ENCODE data around the gene MEN1.

DNA sequence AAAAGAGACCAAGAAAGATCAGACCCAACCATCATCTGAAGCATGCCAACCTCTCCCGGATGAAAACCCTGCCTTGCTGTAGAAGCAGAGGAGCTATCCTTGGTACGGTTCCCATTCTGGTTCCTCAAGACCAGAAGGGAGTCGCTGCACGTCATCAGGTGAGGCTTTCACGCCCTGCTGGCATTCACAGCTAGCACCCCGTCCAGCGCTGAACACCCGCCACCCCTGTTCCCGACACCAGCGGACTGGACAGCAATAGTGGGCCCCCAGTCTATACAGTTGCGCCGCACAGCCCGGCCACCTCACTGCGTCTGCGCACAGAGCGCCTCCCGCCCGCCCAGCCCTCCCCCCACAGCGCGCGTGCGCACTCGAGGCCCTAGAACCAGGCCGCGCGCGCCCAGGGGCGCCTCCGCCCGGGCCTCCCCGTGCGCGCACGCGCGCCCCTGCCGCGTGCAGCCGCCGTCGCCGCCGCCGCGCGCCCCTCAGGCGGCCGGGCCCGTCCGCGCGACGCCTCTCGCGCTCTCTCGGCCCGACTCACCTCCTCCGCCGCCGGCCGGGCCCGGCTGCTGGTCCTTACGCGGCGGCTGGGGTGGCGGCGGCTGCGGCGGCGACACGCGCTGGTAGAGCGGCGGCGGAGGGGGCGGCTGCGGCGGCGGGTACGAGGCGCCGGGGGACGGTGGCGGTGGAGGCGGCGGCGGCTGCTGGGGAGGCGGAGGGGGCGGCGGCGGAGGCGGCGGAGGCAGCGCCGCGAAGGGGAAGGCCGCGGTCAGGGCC is 32.7 kb downstream of the MEN1 start:
- TF ChIP-seq GLIS3 (CRISPR knock-in tag; IDR thresholded peaks at IDR 0.05), result no peak
- TF ChIP-seq, protein P1, sequence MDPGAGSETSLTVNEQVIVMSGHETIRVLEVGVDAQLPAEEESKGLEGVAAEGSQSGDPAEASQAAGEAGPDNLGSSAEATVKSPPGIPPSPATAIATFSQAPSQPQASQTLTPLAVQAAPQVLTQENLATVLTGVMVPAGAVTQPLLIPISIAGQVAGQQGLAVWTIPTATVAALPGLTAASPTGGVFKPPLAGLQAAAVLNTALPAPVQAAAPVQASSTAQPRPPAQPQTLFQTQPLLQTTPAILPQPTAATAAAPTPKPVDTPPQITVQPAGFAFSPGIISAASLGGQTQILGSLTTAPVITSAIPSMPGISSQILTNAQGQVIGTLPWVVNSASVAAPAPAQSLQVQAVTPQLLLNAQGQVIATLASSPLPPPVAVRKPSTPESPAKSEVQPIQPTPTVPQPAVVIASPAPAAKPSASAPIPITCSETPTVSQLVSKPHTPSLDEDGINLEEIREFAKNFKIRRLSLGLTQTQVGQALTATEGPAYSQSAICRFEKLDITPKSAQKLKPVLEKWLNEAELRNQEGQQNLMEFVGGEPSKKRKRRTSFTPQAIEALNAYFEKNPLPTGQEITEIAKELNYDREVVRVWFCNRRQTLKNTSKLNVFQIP (CRISPR knock-in tag; IDR thresholded peaks at IDR 0.05; ENCODE audit: borderline replicate concordance, low read depth), result no peak
- TF ChIP-seq ZFP30 (CRISPR knock-in tag; IDR thresholded peaks at IDR 0.05), result no peak
- no peak for TF ChIP-seq PPARA (CRISPR knock-in tag; IDR thresholded peaks at IDR 0.05; ENCODE audit: borderline replicate concordance)
- TF ChIP-seq ZNF565 (CRISPR knock-in tag; conservative IDR thresholded peaks at IDR 0.05; ENCODE audit: low read depth), result no peak
- TF ChIP-seq ZFP3 (CRISPR knock-in tag; IDR thresholded peaks at IDR 0.05), result no peak
- no peak for TF ChIP-seq OSR1 (CRISPR knock-in tag; IDR thresholded peaks at IDR 0.05)
- no peak for TF ChIP-seq CSDC2 (CRISPR knock-in tag; IDR thresholded peaks at IDR 0.05)
